HepG2 (cell line): Measurements from ENCODE around the gene ARRDC1. TPM values are rescaled to one million over a fixed set of nuclear protein-coding genes. Genes with fewer than 3 reads are reported as not detected.

Experiments
- BCL6 ChIP-seq: IDR thresholded peaks from 2 replicates; pipeline ENCODE4 v1.6.1; 2016; ENCODE audit warnings: missing genetic modification reagents, missing compliant biosample characterization
- FOXJ3 ChIP-seq: sonication (generic); formaldehyde crosslinking; IDR thresholded peaks from 2 replicates; pipeline ENCODE4 v1.4.0; 2020; ENCODE audit warnings: missing genetic modification reagents, mild to moderate bottlenecking, borderline replicate concordance
- GATA4 ChIP-seq: sonication (generic); IDR thresholded peaks from 2 replicates; pipeline ENCODE4 v1.6.1; 2016; ENCODE audit warnings: antibody characterized with exemption, low read depth, borderline replicate concordance
- HDAC6 ChIP-seq: fragments of 200-600 bp; sonication (generic); IDR thresholded peaks from 2 replicates; pipeline ENCODE4 v1.7.0; 2017; ENCODE audit warnings: mild to moderate bottlenecking, antibody characterized with exemption, low read length, low read depth
- HNF4G ChIP-seq, 2 experiments: sonication (generic) in 1 of 2; formaldehyde crosslinking in 1 of 2; IDR thresholded peaks; 2 replicates each; pipeline versions ENCODE4 v1.4.0 to v1.6.1; 2011 to 2020; ENCODE audit warnings: borderline replicate concordance in 2 of 2, low read depth in 2 of 2, mild to moderate bottlenecking in 2 of 2, low read length in 1 of 2, missing genetic modification reagents in 1 of 2, moderate library complexity in 1 of 2
- JARID2 ChIP-seq: sonication (generic); formaldehyde crosslinking; IDR thresholded peaks from 2 replicates; pipeline ENCODE4 v1.8.1; 2023; ENCODE audit warnings: missing genetic modification reagents, inconsistent platforms; ENCODE audit not compliant: insufficient replicate concordance
- MED13 ChIP-seq: sonication (generic); formaldehyde crosslinking; IDR thresholded peaks from 2 replicates; pipeline ENCODE4 v1.5.0; 2020; ENCODE audit warnings: missing genetic modification reagents
- MYNN ChIP-seq: sonication (generic); formaldehyde crosslinking; IDR thresholded peaks from 2 replicates; pipeline ENCODE4 v1.4.0; 2020; ENCODE audit warnings: mild to moderate bottlenecking, low read depth, missing genetic modification reagents
- PRMT3 ChIP-seq: sonication (generic); formaldehyde crosslinking; IDR thresholded peaks from 2 replicates; pipeline ENCODE4 v1.8.1; 2022; ENCODE audit warnings: low read depth, mild to moderate bottlenecking, moderate library complexity, missing genetic modification reagents, borderline replicate concordance
- SMYD3 ChIP-seq: sonication (generic); formaldehyde crosslinking; IDR thresholded peaks from 2 replicates; pipeline ENCODE4 v1.8.1; 2023; ENCODE audit warnings: mild to moderate bottlenecking, missing genetic modification reagents
- SP5 ChIP-seq: IDR thresholded peaks from 2 replicates; pipeline ENCODE4 v1.6.1; 2016; ENCODE audit warnings: low read depth, borderline replicate concordance
- TEAD3 ChIP-seq: optimal IDR thresholded peaks from 2 replicates; pipeline ENCODE3; 2016; ENCODE audit warnings: borderline replicate concordance
- ZMYM4 ChIP-seq: sonication (generic); formaldehyde crosslinking; IDR thresholded peaks from 2 replicates; pipeline ENCODE4 v1.8.1; 2023; ENCODE audit warnings: mild to moderate bottlenecking, missing genetic modification reagents
- ZNF224 ChIP-seq: sonication (generic); formaldehyde crosslinking; IDR thresholded peaks from 2 replicates; pipeline ENCODE4 v1.5.0; 2020; ENCODE audit warnings: mild to moderate bottlenecking, missing genetic modification reagents
- ZNF253 ChIP-seq: sonication (generic); formaldehyde crosslinking; IDR thresholded peaks from 2 replicates; pipeline ENCODE4 v1.8.0; 2022; ENCODE audit warnings: mild to moderate bottlenecking, missing genetic modification reagents, borderline replicate concordance
- ZNF75D ChIP-seq: sonication (generic); formaldehyde crosslinking; IDR thresholded peaks from 2 replicates; pipeline ENCODE4 v1.8.1; 2023; ENCODE audit warnings: missing genetic modification reagents, mild to moderate bottlenecking, borderline replicate concordance
- ZNF816 ChIP-seq: sonication (generic); formaldehyde crosslinking; IDR thresholded peaks from 2 replicates; pipeline ENCODE4 v1.8.0; 2022; ENCODE audit warnings: missing genetic modification reagents, mild to moderate bottlenecking, borderline replicate concordance
- ZSCAN20 ChIP-seq: sonication (generic); formaldehyde crosslinking; IDR thresholded peaks from 2 replicates; pipeline ENCODE4 v1.4.0; 2020; ENCODE audit warnings: missing genetic modification reagents, mild to moderate bottlenecking, borderline replicate concordance
- polyA plus RNA-seq, 8 experiments: library from polyadenylated mRNA; depleted of rRNA in 3 of 8; stranded (reverse) in 7 of 8; unstranded in 1 of 8; fragments of >200 nt; fragmentation: Illumina TruSeq in 4 of 8; extraction: Trizol in 4 of 8; gene quantifications; 2 replicates each; pipeline versions ENCODE4 v1.2.1 to v1.2.3, GENCODE V29; 2011 to 2016; ENCODE audit warnings: low read depth in 4 of 8, missing spikeins in 1 of 8, mixed read lengths in 1 of 8; ENCODE audit not compliant: insufficient read depth in 1 of 8
- total RNA-seq, 5 experiments: library from RNA; depleted of rRNA; stranded (reverse); fragments of >200 nt; fragmentation: Illumina TruSeq; extraction: Trizol; gene quantifications; 2 replicates each; pipeline ENCODE4 v1.2.3, GENCODE V29; 2016; ENCODE audit warnings: low read depth in 1 of 5
- TF ChIP-seq, protein P1 (sequence below): sonication (generic); formaldehyde crosslinking; IDR thresholded peaks from 2 replicates; pipeline ENCODE4 v1.8.0; 2022; ENCODE audit warnings: missing genetic modification reagents, mild to moderate bottlenecking, inconsistent platforms, borderline replicate concordance
- TF ChIP-seq, protein P2 (sequence below): IDR thresholded peaks from 2 replicates; pipeline ENCODE4 v1.6.1; 2012; ENCODE audit warnings: inconsistent platforms
- TF ChIP-seq, protein P3 (sequence below): IDR thresholded peaks from 2 replicates; pipeline ENCODE4 v1.6.1; 2016; ENCODE audit warnings: missing compliant biosample characterization, missing genetic modification reagents, borderline replicate concordance
- TF ChIP-seq, protein P4 (sequence below): IDR thresholded peaks from 2 replicates; pipeline ENCODE4 v1.6.1; 2016; ENCODE audit warnings: missing biosample characterization, missing genetic modification reagents, low read depth

ARRDC1 gene
- total and polyA plus RNA-seq, 2 of the 13 experiments (the other 11 are each of a cell fraction or from before 2014, with no cell fraction given): 21.7 to 44.4 TPM

DNA sequence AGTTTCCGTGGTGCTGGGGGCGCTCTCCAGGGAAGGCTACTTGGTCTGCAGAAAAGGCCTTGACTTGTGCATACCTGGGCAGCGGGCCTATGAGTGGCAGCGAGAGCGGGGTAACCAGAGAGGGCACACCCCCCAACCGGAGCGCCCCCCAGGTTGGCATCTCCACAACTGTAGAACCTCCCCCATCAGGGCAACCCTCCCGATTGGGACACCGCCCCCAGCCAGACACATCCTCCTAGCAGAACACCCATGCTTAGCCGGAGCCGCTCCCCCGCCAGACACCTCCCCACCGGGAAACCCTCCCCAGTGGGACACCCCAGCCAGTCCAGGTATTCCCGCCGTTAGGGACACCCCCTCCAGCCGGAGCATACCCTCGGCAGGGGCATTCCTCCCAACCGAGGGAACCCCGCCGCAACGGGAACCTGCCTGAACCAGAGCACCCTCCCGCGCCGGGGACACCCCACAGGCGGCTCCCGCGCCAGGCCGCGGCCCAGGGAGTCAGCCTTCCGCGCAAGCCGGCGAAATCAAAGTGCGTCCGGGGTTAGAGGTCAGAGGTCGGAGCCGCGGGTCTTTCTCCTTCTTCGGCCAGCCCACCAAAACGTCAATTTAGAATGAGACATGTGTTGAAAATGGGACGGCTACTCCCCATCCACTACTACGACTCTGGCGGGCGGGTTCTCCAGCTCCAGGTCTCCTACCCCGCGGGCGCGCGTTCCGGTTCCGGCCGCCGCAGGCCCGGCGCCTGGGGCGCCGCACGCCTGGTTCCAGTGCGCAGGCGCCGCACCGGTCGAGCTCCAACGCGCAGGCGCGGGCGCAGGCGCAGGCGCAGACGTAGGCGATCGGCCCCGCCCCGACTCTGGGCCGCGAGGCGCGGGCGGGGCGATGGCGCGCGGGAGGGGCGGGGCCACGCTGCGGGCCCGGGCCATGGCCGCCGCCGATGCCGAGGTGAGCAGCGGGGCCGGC lies 12.9 kb downstream of the ARRDC1 start, which contains the start of gene EHMT1 (continued):
- TF ChIP-seq BCL6 (CRISPR knock-in tag): no peak
- peak; percentile 71; the same call in 1 of the 2 replicates for TF ChIP-seq ZSCAN20 (CRISPR knock-in tag)
- no peak for TF ChIP-seq ZNF253 (CRISPR knock-in tag)
- 0 out of 2 replicates have a peak, but pooled peaks have one; percentile 43 for TF ChIP-seq ZMYM4 (CRISPR knock-in tag)
- no peak for TF ChIP-seq ZNF816 (CRISPR knock-in tag)
- TF ChIP-seq JARID2 (CRISPR knock-in tag): no peak
- TF ChIP-seq HNF4G (IDR thresholded peaks at IDR 0.05; ENCODE audit: borderline replicate concordance, low read depth, low read length): no peak
- TF ChIP-seq HNF4G (CRISPR knock-in tag; IDR thresholded peaks at IDR 0.05; ENCODE audit: borderline replicate concordance, low read depth): no peak
- TF ChIP-seq ZNF224 (CRISPR knock-in tag): no peak
- TF ChIP-seq, protein P1, sequence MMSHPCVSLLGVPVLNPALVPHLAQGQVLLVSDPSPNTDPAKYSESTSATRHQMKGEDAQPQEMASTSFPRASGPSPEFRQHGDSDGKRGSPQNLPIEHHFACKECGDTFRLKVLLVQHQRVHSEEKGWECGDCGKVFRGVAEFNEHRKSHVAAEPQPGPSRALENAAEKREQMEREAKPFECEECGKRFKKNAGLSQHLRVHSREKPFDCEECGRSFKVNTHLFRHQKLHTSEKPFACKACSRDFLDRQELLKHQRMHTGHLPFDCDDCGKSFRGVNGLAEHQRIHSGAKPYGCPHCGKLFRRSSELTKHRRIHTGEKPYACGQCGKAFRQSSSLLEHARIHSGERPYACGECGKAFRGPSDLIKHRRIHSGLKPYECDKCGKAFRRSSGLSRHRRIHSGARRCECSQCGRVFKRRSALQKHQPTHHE (CRISPR knock-in tag): no peak
- no peak; the same call in 1 of the 2 replicates for TF ChIP-seq SMYD3 (CRISPR knock-in tag)
- no peak for TF ChIP-seq MYNN (CRISPR knock-in tag)
- no peak for TF ChIP-seq MED13
- TF ChIP-seq PRMT3 (CRISPR knock-in tag): no peak
- TF ChIP-seq SP5 (CRISPR knock-in tag): no peak
- TF ChIP-seq GATA4: no peak
- TF ChIP-seq, protein P2, sequence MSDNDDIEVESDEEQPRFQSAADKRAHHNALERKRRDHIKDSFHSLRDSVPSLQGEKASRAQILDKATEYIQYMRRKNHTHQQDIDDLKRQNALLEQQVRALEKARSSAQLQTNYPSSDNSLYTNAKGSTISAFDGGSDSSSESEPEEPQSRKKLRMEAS: peak; percentile 33; the same call in 1 of the 2 replicates
- no peak for TF ChIP-seq HDAC6
- TF ChIP-seq, protein P3, sequence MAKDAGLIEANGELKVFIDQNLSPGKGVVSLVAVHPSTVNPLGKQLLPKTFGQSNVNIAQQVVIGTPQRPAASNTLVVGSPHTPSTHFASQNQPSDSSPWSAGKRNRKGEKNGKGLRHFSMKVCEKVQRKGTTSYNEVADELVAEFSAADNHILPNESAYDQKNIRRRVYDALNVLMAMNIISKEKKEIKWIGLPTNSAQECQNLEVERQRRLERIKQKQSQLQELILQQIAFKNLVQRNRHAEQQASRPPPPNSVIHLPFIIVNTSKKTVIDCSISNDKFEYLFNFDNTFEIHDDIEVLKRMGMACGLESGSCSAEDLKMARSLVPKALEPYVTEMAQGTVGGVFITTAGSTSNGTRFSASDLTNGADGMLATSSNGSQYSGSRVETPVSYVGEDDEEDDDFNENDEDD: peak; percentile 13; the same call in 1 of the 2 replicates
- peak; percentile 34 for TF ChIP-seq TEAD3 (CRISPR knock-in tag)
- TF ChIP-seq FOXJ3: no peak
- TF ChIP-seq, protein P4, sequence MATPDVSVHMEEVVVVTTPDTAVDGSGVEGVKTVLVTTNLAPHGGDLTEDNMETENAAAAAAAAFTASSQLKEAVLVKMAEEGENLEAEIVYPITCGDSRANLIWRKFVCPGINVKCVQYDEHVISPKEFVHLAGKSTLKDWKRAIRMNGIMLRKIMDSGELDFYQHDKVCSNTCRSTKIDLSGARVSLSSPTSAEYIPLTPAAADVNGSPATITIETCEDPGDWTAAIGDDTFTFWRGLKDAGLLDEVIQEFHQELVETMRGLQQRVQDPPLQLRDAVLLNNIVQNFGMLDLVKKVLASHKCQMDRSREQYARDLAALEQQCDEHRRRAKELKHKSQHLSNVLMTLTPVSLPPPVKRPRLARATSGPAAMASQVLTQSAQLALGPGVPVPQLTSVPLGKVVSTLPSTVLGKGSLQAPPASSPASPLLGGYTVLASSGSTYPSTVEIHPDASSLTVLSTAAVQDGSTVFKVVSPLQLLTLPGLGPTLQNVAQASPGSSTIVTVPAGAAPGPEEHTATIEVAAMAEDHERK: no peak
- no peak for TF ChIP-seq ZNF75D
